ENCODE measurements around the gene RFC3.

GRCh38 chr13:33875618-33876401, 57.9 kb downstream of the RFC3 start:
- TF ChIP-seq, protein P1, sequence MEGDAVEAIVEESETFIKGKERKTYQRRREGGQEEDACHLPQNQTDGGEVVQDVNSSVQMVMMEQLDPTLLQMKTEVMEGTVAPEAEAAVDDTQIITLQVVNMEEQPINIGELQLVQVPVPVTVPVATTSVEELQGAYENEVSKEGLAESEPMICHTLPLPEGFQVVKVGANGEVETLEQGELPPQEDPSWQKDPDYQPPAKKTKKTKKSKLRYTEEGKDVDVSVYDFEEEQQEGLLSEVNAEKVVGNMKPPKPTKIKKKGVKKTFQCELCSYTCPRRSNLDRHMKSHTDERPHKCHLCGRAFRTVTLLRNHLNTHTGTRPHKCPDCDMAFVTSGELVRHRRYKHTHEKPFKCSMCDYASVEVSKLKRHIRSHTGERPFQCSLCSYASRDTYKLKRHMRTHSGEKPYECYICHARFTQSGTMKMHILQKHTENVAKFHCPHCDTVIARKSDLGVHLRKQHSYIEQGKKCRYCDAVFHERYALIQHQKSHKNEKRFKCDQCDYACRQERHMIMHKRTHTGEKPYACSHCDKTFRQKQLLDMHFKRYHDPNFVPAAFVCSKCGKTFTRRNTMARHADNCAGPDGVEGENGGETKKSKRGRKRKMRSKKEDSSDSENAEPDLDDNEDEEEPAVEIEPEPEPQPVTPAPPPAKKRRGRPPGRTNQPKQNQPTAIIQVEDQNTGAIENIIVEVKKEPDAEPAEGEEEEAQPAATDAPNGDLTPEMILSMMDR (IDR thresholded peaks at IDR 0.05): no peak
- TF ChIP-seq POLR2AphosphoS5 (IDR thresholded peaks at IDR 0.05; ENCODE audit: low read depth, low read length) (no peak), REST (IDR thresholded peaks at IDR 0.05; ENCODE audit: insufficient read depth in 1 of 2, low read depth in 2 of 2, low read length in 1 of 2) (no peak), SIN3A (IDR thresholded peaks at IDR 0.05; ENCODE audit: borderline replicate concordance, insufficient read depth, low read depth, low read length) (no peak)

All from Panc1 (cell line).